Cerebellar nuclear complex (tissue), 1 donor: ENCODE results near the gene MRM1.
"Not testable (repeated sequence)": the region's sequence is repeated elsewhere in the genome, so short reads cannot be mapped to it uniquely, and the experiment has no call there.

Source experiments
- DNase-seq, 2 experiments: peaks; one replicate each; lab custom pipeline; 2025; lab: John Stamatoyannopoulos, UW

MRM1 gene

DNA sequence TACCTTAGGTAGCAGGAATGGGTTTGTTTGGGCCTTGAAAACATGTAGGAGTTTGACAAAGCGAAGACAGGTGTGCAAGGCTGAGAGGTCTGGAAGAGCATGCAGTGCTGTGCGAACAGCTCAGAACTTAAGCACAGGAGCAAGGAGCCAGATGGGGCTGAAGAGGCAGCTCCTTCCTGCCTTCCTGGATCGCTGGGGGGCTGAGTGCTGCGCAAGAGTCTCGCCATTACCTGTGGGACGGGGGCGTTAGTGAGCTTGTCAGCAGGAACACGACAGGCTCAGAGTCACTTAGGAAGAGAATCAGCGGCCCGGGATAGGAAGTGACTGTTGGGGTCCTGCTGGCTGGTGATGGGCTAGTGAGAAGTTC lies 464 bp upstream of the MRM1 start:
- no peak for DNase-seq

DNA sequence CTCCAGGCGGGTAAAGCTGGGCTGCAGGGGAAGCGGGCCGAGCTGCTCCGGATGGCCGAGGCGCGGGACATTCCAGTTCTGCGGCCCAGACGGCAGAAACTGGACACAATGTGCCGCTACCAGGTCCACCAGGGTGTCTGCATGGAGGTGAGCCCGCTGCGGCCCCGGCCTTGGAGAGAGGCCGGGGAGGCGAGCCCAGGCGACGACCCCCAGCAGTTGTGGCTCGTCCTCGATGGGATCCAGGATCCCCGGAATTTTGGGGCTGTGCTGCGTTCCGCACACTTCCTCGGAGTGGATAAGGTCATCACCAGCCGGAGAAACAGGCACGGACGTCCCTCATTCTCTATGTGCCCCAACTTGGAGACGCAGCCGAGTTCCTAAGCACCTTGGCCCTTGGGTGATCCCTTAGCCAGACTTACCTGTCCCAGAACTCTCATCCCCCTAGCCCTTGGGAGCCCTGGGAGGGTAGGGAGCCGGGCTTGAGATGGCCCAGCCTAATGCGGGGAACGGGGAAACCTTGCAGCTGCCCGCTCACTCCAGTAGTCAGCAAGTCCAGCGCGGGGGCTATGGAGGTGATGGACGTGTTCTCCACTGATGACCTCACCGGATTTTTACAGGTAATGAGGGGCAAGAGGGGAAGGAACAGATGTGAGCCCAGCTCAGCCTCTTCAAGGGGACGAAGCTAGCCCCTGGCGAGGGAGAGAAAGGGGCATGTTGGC lies 806 bp downstream of the MRM1 start:
- DNase-seq: no peak

DNA sequence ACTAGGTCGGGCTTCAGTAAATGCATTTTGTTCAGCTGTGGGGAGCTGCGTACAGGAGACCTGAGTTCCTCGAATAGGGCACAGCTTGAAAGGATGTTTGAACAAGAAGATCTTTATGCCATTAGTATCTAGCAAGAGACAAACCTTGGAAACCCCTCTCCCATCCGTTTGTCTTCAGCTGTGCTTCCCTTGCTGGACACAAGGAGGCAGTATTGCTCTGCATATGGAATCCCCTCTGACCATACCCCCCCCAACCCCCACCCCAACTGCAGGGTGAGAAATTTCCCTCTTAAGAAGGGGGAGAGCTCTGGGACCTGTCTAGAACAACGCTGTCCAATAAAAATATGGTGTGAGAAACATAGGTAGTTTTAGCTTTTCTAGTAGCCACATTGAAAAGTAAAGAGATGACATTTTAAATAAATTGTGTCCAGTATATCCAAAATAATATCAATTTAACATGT lies 1.6 kb downstream of the MRM1 start:
- no peak for DNase-seq

DNA sequence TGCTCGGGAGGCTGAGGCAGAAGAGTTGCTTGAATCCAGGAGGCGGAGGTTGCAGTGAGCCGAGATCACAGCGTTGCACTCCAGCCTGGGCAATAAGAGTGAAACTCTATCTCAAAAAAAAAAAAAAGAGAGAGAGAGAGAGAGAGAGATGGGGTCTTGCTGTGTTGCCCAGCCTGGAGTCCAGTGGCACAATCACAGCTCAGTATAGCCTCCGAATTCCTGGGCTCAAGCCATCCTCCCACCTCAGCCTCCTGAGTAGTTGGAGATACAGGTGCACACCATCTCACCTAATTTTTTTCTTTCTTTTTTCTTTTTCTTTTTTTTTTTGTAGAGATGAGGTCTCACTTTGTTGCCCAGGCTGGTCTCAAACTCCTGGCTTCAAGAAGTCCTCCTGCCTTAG lies 3.6 kb downstream of the MRM1 start:
- DNase-seq: not testable (repeated sequence)

DNA sequence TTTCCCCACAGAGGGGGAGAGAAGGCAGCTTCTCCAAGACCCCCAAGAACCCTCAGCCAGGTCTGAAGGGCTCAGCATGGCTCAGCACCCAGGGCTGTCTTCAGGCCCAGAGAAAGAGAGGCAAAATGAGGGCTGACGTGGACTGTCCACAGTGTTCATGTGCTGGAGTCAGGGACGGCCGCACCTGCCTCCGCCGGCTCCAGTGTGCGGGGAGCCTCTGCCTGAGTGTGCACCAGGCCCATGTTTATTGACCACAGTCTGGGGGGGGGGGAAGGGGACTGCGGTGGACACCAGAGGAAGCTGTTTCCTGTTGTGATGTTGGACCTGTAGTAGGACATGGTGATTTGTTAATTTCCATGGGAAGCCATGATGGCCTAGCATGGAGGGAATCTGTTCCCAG lies 6.9 kb downstream of the MRM1 start:
- DNase-seq: no peak

DNA sequence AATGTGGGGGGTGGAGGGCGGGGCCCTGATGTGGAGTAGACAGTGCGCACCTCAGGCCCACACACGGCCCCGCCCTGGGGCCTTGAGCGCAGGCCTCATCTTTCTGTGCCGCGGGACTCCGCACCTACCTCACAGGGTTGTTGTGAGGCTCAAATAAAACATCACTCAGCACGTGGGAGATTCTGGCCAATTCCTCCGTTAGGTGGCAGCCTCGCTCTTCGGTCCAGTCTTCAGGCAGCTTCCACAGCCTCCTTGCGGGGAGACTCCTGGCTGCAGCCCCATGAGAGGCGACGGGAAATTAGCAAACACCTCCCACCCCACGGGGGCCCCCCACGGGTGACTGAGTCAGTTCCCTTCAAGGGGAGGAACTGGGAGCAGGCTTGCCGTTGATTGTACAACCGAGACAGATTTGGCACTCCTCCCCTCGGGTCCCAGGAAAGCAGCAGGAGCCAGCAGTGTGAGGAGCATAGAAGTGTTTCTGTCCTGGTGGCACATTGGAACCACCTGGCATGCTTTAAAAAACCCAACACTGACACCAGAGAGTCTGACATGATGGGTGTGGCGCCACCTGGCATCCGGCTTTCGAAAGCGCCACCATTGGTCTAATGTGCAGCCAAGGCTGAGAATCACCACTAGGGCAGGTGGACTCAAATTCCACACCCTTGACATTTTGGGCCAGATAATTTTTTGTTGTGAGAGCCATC lies 7.6 kb downstream of the MRM1 start:
- DNase-seq: peak in 1 of 2 experiments; percentile 60

DNA sequence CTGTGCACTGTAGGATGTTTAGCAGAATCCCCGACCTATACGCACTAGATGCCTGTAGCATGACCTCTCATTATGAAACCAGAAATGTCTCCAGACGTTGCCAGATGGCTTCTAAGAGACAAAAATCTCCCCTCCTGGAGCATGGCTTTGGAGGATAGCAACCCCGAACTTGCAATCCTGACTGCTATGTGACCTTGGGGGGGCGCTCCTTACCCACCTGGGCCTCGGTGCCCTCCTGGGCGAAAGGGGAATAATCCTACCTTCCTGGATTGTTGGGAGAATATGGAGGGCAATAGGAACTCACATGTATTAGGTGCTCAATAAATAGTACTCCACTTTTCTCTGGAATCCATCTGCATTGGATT lies 8.1 kb downstream of the MRM1 start:
- DNase-seq: no peak

DNA sequence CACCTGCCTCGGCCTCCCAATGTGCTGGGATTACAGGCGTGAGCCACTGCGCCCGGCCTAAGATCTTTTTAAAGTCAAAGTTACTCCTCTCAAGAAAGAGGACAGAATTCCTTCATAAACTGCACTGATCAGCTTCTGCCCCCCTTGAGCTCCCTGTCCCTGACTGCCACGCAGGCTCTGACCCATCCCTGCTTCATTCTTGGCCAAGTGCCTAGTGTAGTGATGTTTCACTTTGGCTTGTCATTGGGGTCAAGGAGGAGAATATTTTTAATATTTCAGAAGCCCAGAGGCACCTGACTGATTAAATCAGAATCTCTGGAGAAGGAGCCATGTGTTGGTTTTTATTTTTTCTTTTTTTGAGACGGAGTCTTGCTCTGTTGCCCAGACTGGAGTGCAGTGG lies 9.1 kb downstream of the MRM1 start:
- DNase-seq: no peak

DNA sequence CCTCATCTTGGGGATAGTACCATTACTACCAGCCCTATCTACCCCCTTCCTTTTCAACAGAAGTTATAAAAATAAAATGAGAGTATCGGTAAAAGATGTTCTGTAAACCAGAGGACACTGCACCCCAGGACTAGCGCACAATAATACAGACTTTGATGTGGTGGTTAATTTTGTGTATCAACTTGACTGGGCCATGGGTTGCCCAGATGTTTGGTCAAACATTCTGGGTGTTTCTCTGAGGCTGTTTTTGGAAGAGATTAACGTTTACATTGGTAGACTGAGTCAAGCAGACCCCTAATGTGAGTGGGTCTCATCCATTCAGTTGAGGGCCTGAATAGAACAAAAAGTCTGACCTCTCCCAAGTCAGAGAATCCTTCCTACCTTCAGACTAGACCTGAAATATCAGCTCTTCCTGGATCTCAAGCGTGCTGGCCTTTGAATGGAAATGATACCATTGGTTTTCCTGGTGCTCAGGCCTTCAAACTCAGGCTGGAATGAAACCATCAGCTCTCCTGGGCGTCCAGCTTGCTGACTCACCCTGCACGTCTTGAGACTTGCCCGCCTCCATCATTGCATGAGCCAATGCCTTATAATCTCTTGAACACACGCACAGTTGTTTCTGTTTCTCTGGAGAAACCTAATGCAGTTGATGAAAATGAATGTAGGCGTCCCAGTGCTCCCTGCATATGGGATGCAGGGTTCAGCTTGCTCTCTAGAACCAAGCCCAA lies 10.1 kb downstream of the MRM1 start:
- no peak for DNase-seq

DNA sequence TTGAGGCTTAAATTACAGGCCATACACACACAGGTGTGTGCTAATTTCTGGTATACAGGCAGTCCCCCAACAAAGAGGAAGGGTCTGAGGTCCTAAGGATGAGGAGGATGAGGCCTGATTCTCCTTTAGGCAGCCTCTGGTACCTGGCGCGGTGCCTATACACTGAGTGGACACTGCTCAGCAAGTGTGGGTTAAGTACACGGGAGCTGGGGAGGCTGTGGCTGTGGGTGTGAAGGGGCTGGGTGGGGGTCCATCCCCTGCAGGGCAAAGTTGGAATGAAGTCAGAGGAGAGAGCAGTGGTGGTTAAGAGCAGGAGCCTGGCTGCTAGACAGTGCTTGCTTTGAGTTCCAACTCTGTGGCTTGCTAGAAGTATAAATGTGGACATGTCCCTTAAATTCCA lies 10.9 kb downstream of the MRM1 start:
- no peak for DNase-seq

DNA sequence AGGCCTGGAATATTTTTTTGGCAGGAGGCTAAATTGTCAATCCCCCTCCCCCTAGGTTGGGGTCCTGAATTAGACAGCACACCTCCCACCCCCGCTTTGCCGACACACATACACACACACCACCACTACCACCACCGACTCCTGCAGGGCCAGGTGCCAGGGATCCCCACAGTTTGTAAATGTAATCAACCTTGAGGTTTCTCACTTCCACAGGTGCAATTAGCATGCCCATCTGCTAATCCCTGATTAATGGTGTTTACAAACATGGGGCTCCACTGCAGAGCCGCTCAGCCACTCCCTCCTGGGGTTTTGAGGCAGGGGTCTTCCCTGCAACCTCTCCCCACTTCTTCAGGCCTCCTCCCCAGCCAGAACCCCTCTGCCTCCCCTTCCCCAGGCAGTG lies 11.8 kb downstream of the MRM1 start:
- no peak for DNase-seq

DNA sequence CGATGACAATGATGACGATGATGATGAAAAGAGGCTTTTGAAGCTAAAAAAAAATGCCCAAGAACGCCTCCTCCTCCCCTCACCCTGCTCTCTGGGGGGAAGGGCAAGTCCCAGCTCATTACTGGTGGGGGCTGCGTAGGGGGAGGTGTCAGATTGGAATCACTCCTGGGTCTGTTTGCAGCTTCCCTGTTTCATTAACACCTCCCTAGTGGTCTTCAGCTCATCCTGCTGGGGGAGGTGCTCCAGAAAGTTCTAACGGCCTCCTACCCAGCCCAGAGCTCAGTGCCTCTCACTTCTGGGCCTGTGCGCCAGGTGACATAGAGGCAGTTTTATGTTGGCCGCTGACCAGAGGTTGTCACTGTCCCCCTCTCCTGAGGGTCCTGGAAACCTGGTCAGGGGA lies 12.7 kb downstream of the MRM1 start:
- DNase-seq: no peak

DNA sequence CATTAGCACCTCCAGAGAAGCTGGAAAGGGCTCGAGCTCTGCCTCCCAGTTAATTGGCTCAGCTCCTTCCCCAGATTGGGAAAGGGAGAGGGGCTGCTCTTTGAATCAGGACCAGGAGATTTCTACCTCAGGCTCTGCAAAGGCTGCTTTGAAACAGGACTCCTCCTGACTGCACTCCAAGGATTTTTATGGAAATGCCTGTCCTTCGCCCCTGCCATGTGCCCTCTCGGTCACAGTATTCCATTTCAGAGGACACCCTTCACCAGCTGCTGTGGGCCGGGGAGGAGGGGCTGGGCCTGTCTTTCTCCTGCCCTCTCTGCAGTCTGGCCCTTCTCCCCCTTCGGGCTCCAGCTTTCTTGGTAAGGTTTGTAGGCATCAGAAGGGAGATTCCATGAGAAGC lies 13.6 kb downstream of the MRM1 start:
- DNase-seq: no peak

DNA sequence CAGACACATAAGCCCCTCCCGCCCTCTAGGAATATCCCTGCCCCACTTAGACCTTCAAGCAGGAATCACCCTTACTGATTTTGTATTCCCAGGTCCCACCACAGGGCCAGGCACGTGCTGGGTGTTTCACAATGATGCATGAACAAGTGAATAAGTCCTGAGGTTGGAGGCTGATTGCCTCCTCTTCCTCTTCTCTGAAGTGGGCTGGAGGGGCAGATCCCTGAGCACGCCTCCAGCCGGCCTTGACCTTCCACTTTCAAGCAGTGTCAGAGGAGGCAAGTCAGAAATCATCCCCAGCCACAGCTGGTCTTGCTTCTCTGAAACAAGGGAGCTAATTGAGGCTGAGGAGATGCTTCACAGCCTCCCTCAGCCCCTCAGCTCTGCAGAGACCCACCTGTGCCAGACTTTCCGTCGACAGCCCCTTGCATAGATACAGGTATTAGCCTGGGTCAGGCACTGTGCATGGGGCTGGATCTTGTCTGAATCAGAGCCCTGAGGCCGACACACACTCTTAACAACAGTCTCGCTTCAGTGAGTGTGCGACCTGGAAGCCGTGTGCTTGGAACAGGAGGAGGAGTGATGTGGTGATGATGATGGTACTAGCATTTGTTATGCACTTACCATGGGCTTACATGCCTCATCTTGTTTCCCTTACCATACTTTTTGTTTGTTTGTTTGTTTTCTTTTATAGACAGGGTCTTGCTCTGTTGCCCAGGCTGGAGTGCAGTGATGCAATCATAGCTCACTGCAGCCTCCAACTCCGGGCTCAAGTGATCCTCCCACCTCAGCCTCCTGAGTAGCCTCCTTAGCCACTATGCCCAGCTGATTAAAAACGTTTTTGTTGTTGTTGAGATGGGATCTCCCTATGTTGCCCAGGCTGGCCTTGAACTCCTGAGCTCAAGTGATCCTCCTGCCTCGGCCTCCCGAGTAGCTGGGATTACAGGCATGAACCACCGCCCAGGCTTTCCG lies 15.0 kb downstream of the MRM1 start:
- DNase-seq: no peak

DNA sequence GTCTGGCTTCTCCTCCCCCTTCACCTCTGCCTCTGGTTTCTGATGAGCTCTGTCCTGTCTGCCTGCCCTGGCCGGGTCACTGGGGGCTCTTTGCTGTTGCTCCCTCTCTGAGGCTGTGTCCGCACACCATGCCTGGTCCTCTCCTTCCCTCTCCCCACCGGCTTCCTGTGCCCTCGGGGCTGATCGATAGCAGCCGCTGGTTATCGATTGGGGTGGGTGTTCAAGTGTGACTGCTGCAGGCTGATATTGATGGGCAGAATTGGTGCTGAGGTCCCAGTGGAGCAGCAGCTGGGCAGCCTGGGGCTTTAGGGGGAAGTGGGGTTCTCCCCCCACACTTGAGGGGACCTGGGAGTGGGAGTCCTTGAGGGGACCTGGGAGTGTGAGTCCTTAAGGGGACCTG lies 16.4 kb downstream of the MRM1 start:
- no peak for DNase-seq

DNA sequence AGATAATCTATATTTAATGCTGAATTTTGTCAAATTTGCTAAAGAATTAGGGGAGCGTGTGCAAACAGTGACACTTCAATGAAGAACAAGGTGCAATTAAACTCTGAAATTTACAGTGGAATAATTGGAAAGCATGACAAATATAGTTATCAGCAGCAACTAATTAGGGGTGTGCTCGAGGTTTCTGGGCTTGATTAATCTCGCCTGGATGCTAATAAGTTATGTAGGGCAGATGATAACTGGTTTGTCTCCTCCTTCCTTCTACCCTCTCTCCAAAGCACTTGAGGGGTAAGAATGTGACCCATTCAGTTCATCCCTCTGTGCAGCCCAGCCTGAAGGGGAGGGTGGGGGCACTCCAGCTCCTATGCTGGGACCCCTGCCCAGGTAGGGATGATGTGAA lies 21.9 kb downstream of the MRM1 start:
- DNase-seq: no peak

DNA sequence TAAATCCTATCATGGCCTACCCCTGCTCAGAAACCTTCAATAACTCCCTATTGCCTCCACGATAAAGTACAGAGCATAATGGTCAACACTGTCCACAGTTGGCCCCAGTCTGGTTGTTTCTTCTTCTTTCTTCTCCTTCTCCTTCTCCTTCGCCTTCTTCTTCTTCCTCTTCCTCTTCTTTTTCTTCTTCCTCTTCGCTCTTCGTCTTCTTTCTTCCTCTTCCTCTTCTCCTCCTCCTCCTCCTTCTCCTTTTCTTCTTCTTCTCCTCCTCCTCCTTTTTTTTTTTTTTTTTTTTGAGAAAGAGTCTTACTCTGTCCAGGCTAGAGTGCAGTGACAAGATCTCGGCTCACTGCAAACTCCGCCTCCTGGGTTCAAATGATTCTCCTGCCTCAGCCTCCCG lies 23.8 kb downstream of the MRM1 start:
- DNase-seq: no peak

DNA sequence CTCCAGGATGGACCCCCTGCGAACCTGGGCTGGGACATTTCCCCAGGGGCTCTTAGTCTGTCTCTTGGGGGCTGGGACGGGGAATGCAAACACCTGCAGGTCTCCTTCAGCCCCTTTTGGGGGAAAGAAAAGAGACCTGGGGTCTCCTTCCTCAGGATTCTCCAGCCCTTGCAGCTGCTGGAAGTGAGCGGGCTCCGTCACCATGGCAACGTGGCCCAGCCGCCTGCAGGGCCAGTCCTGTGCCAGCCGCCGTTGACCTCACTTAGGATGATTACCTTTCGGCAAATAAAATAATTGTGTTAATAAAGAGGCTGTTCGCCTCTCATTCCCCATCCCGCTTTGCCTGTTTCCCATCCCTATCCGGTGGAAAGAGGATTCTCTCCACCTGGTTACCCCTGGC lies 25.7 kb downstream of the MRM1 start:
- DNase-seq: no peak

DNA sequence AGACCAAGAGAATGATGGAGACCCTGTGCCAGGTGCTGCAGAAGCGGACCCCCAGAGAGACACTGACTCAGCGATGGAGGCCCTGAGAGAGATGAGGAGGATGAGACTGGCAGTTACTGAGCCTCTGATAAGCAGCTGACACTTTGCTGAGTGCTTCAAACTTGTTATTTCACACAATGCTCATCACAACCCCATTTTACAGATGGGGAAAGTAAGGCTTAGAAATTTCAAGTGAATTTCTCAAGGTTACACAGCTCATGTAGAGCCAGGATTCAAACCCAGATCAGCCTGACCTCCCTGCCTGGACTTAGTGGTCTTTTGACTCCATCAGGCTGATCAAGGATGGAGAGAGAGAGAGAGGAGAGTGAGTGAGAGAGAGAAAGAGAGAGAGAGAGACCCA lies 27.2 kb downstream of the MRM1 start:
- DNase-seq: no peak

DNA sequence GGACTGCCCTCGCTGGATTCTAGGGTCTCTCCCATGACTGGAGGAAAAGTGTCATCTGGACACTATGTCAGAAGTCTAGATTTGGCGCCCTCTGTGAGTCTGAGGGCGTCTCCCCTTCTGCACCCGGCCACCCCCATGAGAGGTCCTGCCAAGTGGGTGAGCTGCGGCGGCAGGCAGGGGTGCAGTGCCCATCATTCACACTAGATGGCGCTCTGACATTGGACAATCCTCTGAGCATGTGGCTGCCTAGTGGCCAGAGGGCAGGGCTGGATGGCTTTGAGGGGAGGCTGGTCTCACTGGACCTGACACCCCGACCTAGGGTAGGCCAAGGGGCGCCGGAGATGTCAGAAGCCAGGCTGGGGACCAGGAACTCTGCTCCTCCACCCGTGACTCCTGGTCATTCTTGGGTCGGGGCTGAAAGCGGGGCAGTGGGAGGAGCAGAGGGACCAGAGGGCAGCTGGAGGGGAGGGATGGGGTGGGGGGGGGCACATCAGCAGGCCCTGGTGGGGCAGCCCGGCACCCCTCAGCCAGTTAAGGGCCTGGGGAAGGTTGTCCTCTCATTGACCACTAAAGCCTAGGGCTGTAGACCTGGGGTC lies 28.0 kb downstream of the MRM1 start:
- DNase-seq: peak in 1 of 2 experiments; percentile 26

DNA sequence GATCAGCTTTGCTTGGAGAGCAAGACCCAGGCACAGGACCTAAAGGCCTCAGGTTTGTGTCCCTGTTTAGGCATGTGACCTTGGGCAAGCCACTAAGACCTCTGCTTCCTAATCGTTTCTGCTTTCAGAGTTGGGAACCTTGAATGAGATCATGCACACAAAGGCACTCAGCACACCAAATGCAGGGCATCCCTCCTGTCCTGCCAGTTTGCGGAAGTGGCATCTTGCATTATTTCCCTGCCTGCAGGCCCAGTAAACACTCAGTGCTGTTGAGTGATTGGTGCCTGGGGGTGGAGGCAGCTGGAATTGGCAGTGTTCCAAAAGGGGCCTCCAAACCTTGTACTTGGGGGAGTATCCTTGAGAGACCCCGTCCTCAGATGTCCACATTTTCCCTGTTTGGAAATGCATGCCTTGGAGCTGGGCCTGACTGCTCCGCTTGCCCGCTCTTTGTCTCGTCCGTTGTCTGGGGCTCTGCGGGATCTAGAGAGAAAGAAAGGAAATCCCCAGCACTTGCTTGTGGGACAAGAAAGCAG lies 28.7 kb downstream of the MRM1 start:
- DNase-seq: no peak
